ENCODE data around the gene PIK3CB. TPM values are rescaled to one million over a fixed set of nuclear protein-coding genes. Genes with fewer than 3 reads are reported as not detected.

PIK3CB gene
- total RNA-seq, 1 donor from 2014 or later = 44.6 TPM

- ATAC-seq (no peak), DNase-seq (no peak)
- Histone ChIP-seq H3K4me1 (no peaks in the 10 kb centered on the region), H3K36me3 (peaks cover 6% of the 10 kb centered on the region), H3K27me3 (ENCODE audit: low read depth) (no peaks in the 10 kb centered on the region), H3K4me3 (no peak overlapping the region), H3K9me3 (peaks cover 4% of the 10 kb centered on the region), H3K27ac (no peak overlapping the region)
- intact Hi-C loops (cut with DNase I) = no loop called here
- TF ChIP-seq, protein P1, sequence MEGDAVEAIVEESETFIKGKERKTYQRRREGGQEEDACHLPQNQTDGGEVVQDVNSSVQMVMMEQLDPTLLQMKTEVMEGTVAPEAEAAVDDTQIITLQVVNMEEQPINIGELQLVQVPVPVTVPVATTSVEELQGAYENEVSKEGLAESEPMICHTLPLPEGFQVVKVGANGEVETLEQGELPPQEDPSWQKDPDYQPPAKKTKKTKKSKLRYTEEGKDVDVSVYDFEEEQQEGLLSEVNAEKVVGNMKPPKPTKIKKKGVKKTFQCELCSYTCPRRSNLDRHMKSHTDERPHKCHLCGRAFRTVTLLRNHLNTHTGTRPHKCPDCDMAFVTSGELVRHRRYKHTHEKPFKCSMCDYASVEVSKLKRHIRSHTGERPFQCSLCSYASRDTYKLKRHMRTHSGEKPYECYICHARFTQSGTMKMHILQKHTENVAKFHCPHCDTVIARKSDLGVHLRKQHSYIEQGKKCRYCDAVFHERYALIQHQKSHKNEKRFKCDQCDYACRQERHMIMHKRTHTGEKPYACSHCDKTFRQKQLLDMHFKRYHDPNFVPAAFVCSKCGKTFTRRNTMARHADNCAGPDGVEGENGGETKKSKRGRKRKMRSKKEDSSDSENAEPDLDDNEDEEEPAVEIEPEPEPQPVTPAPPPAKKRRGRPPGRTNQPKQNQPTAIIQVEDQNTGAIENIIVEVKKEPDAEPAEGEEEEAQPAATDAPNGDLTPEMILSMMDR (IDR thresholded peaks at IDR 0.05) = no peak
Measured at GRCh38 chr3:138767498-138768104, 67.1 kb downstream of the PIK3CB start.

- peaks cover 10% of the 10 kb centered on the region for H3K36me3 ChIP-seq
- no peak for ATAC-seq
- H3K27me3 ChIP-seq (ENCODE audit: low read depth) = no peaks in the 10 kb centered on the region
- TF ChIP-seq, protein P1 (IDR thresholded peaks at IDR 0.05) = no peak
- no peak for DNase-seq
- intact Hi-C loops (cut with DNase I) = no loop called here
- H3K4me3 ChIP-seq = no peak overlapping the region
- H3K4me1 ChIP-seq = no peaks in the 10 kb centered on the region
- no peaks in the 10 kb centered on the region for H3K9me3 ChIP-seq
- no peak overlapping the region for H3K27ac ChIP-seq
Measured at GRCh38 chr3:138761002-138761401, 73.7 kb downstream of the PIK3CB start.

- TF ChIP-seq, protein P1 (IDR thresholded peaks at IDR 0.05) = no peak
- Histone ChIP-seq H3K27ac (no peak overlapping the region), H3K9me3 (no peaks in the 10 kb centered on the region), H3K36me3 (no peaks in the 10 kb centered on the region), H3K4me3 (no peak overlapping the region), H3K27me3 (ENCODE audit: low read depth) (no peaks in the 10 kb centered on the region), H3K4me1 (no peaks in the 10 kb centered on the region)
- ATAC-seq (no peak), DNase-seq (no peak)
- intact Hi-C loops (cut with DNase I) = no loop called here
Measured at GRCh38 chr3:138748190-138748589, 86.5 kb downstream of the PIK3CB start.

GRCh38 chr3:138747225-138747624 lies 87.5 kb downstream of the PIK3CB start:
- ATAC-seq (no peak), DNase-seq (no peak)
- Histone ChIP-seq H3K4me1 (no peaks in the 10 kb centered on the region), H3K36me3 (no peaks in the 10 kb centered on the region), H3K27me3 (ENCODE audit: low read depth) (no peaks in the 10 kb centered on the region), H3K27ac (no peak overlapping the region), H3K9me3 (no peaks in the 10 kb centered on the region), H3K4me3 (no peak overlapping the region)
- intact Hi-C loops (cut with DNase I) = no loop called here
- TF ChIP-seq, protein P1 (IDR thresholded peaks at IDR 0.05) = no peak

DNA sequence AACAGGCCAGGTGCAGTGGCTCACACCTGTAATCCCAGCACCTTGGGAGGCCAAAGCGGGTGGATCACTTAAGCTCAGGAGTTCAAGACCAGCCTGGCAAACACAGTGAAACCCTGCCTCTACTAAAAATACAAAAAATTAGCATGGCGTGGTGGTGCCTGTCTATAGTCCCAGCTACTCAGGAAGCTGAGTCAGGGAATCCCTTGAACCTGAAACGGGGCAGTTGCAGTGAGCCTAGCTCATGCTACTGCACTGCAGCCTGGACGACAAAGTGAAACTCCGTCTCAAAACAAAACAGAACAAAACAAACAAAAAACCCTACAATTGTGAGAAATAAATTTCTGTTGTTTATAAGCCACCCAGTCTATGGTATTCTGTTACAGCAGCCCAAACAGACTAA lies 94.7 kb downstream of the PIK3CB start:
- no peak for ATAC-seq
- no peak for DNase-seq
- H3K4me1 ChIP-seq = no peaks in the 10 kb centered on the region
- no peaks in the 10 kb centered on the region for H3K9me3 ChIP-seq
- no peaks in the 10 kb centered on the region for H3K27me3 ChIP-seq (ENCODE audit: low read depth)
- H3K27ac ChIP-seq = no peak overlapping the region
- H3K36me3 ChIP-seq = peaks cover 37% of the 10 kb centered on the region
- intact Hi-C loops (cut with DNase I) = no loop called here
- TF ChIP-seq, protein P1 (IDR thresholded peaks at IDR 0.05) = no peak
- no peak overlapping the region for H3K4me3 ChIP-seq

All from lower lobe of right lung (tissue), 2 donors.